ENCODE results near the gene HRK.

GRCh38 chr12:116928504-116928903 is 47.3 kb upstream of the HRK start:
- no peak for TF ChIP-seq CTCF (IDR thresholded peaks at IDR 0.05; ENCODE audit: low read depth, low read length, missing input control)
- TF ChIP-seq SP1 (IDR thresholded peaks at IDR 0.05), result no peak
- no peak for TF ChIP-seq ATF3 (IDR thresholded peaks at IDR 0.05)
- no peak for TF ChIP-seq TAF1 (conservative IDR thresholded peaks at IDR 0.05)
- no peak for TF ChIP-seq YY1 (IDR thresholded peaks at IDR 0.05)
- TF ChIP-seq RAD21 (IDR thresholded peaks at IDR 0.05), result no peak
- TF ChIP-seq, protein P1, sequence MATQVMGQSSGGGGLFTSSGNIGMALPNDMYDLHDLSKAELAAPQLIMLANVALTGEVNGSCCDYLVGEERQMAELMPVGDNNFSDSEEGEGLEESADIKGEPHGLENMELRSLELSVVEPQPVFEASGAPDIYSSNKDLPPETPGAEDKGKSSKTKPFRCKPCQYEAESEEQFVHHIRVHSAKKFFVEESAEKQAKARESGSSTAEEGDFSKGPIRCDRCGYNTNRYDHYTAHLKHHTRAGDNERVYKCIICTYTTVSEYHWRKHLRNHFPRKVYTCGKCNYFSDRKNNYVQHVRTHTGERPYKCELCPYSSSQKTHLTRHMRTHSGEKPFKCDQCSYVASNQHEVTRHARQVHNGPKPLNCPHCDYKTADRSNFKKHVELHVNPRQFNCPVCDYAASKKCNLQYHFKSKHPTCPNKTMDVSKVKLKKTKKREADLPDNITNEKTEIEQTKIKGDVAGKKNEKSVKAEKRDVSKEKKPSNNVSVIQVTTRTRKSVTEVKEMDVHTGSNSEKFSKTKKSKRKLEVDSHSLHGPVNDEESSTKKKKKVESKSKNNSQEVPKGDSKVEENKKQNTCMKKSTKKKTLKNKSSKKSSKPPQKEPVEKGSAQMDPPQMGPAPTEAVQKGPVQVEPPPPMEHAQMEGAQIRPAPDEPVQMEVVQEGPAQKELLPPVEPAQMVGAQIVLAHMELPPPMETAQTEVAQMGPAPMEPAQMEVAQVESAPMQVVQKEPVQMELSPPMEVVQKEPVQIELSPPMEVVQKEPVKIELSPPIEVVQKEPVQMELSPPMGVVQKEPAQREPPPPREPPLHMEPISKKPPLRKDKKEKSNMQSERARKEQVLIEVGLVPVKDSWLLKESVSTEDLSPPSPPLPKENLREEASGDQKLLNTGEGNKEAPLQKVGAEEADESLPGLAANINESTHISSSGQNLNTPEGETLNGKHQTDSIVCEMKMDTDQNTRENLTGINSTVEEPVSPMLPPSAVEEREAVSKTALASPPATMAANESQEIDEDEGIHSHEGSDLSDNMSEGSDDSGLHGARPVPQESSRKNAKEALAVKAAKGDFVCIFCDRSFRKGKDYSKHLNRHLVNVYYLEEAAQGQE (IDR thresholded peaks at IDR 0.05), result no peak
- TF ChIP-seq JUND (IDR thresholded peaks at IDR 0.05), result no peak
- TF ChIP-seq, protein P2, sequence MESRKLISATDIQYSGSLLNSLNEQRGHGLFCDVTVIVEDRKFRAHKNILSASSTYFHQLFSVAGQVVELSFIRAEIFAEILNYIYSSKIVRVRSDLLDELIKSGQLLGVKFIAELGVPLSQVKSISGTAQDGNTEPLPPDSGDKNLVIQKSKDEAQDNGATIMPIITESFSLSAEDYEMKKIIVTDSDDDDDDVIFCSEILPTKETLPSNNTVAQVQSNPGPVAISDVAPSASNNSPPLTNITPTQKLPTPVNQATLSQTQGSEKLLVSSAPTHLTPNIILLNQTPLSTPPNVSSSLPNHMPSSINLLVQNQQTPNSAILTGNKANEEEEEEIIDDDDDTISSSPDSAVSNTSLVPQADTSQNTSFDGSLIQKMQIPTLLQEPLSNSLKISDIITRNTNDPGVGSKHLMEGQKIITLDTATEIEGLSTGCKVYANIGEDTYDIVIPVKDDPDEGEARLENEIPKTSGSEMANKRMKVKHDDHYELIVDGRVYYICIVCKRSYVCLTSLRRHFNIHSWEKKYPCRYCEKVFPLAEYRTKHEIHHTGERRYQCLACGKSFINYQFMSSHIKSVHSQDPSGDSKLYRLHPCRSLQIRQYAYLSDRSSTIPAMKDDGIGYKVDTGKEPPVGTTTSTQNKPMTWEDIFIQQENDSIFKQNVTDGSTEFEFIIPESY (IDR thresholded peaks at IDR 0.05), result no peak
- no peak for TF ChIP-seq HNF4A (conservative IDR thresholded peaks at IDR 0.05)
- no peak for TF ChIP-seq GABPA (IDR thresholded peaks at IDR 0.05 in 1 of 2, conservative IDR thresholded peaks at IDR 0.05 in 1 of 2)
- TF ChIP-seq NR2F2 (IDR thresholded peaks at IDR 0.05), result no peak
- TF ChIP-seq RXRA (IDR thresholded peaks at IDR 0.05), result no peak
- no peak for TF ChIP-seq EGR1 (IDR thresholded peaks at IDR 0.05; ENCODE audit: low read depth in 2 of 2)
